ENCODE data around the gene NDUFB10.

Gene NDUFB10

GRCh38 chr16:2002406-2003230 is 43.3 kb downstream of the NDUFB10 start:
- no peak for DNase-seq (ENCODE audit: low read depth in 2 of 2)
- no peak for TF ChIP-seq CTCF (IDR thresholded peaks at IDR 0.05; ENCODE audit: low read depth, low read length)
- no peak overlapping the region for H3K4me3 ChIP-seq (replicated peaks in 1 of 2; ENCODE audit: low read depth in 2 of 2, low read length in 2 of 2)

- no peak for DNase-seq (ENCODE audit: low read depth in 2 of 2)
- TF ChIP-seq CTCF (IDR thresholded peaks at IDR 0.05; ENCODE audit: low read depth, low read length), result no peak
- H3K4me3 ChIP-seq (replicated peaks in 1 of 2; ENCODE audit: low read depth in 2 of 2, low read length in 2 of 2), result no peak overlapping the region
These were observed 44.0 kb downstream of the NDUFB10 start for GRCh38 chr16:2003231-2003826.

- H3K4me3 ChIP-seq (replicated peaks in 1 of 2; ENCODE audit: low read depth in 2 of 2, low read length in 2 of 2), result peak overlapping the region in 1 of 2 donors; percentile 4
- peak; percentile 87 for DNase-seq (ENCODE audit: low read depth in 2 of 2)
- TF ChIP-seq CTCF (IDR thresholded peaks at IDR 0.05; ENCODE audit: low read depth, low read length), result peak; percentile 98
These were observed 44.7 kb downstream of the NDUFB10 start for GRCh38 chr16:2003827-2004641.

- no peak overlapping the region for H3K4me3 ChIP-seq (replicated peaks in 1 of 2; ENCODE audit: low read depth in 2 of 2, low read length in 2 of 2)
- no peak for TF ChIP-seq CTCF (IDR thresholded peaks at IDR 0.05; ENCODE audit: low read depth, low read length)
- no peak for DNase-seq (ENCODE audit: low read depth in 2 of 2)
These were observed 45.6 kb downstream of the NDUFB10 start for GRCh38 chr16:2004795-2005517.

- H3K4me3 ChIP-seq (replicated peaks in 1 of 2; ENCODE audit: low read depth in 2 of 2, low read length in 2 of 2), result no peak overlapping the region
- no peak for DNase-seq (ENCODE audit: low read depth in 2 of 2)
- no peak for TF ChIP-seq CTCF (IDR thresholded peaks at IDR 0.05; ENCODE audit: low read depth, low read length)
These were observed 46.3 kb downstream of the NDUFB10 start for GRCh38 chr16:2005646-2006045.

- H3K4me3 ChIP-seq (replicated peaks in 1 of 2; ENCODE audit: low read depth in 2 of 2, low read length in 2 of 2), result no peak overlapping the region
- no peak for DNase-seq (ENCODE audit: low read depth in 2 of 2)
- no peak for TF ChIP-seq CTCF (IDR thresholded peaks at IDR 0.05; ENCODE audit: low read depth, low read length)
These were observed 47.0 kb downstream of the NDUFB10 start for GRCh38 chr16:2006317-2006716.
